SH-SY5Y (cell line): ENCODE data around the gene NDUFA3.

ENCODE experiments used
- GATA2 ChIP-seq: IDR thresholded peaks from 2 replicates; pipeline ENCODE4 v1.6.1; 2011; ENCODE audit warnings: mild to moderate bottlenecking, low read depth, low read length
- GATA3 ChIP-seq: IDR thresholded peaks from 2 replicates; pipeline ENCODE4 v1.6.1; 2011; ENCODE audit warnings: low read depth, mild to moderate bottlenecking, low read length, moderate library complexity

- TF ChIP-seq GATA2 (no peak), GATA3 (no peak)
Measured at GRCh38 chr19:54128796-54129616, 26.4 kb downstream of the NDUFA3 start.
